GM19328 (cell line): ENCODE measurements around the gene ABI3.
"Not testable (repeated sequence)": the region's sequence is repeated elsewhere in the genome, so short reads cannot be mapped to it uniquely, and the experiment has no call there.

ENCODE experiments used
- ATAC-seq: cut with Tn5 transposase; IDR thresholded peaks from one replicate; pipeline ENCODE4 v1.9.1; 2021; ENCODE audit warnings: mild to moderate bottlenecking, moderate library complexity; ENCODE audit not compliant: unreplicated experiment

ABI3 gene

DNA sequence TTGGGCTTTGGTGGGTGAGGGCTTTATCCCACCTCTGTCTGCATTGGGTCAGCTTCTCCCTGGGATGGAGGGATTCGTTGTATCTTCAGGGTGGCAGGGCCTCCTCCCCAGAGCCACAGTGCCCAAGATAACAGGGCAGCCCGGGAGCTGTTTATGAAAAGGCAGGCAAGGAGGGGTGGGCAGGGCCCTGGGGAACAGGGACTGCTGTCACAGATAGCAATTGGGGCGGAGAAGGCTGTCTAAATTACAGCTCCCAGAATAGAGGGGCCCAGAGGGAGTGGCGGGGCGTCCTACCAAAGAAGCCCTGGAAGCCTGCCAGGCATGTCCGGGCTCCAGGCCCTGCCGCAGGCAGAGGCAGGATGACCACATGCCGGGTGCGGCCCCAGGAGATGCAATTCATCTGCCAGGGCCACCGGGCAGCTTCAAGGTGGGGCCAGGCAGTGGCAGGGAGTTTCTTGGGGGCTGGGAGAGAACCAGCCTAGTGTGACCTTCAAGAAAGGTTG is 38.8 kb downstream of the ABI3 start:
- ATAC-seq: no peak

- no peak for ATAC-seq
Measured at GRCh38 chr17:49249890-49250522, 39.5 kb downstream of the ABI3 start.

DNA sequence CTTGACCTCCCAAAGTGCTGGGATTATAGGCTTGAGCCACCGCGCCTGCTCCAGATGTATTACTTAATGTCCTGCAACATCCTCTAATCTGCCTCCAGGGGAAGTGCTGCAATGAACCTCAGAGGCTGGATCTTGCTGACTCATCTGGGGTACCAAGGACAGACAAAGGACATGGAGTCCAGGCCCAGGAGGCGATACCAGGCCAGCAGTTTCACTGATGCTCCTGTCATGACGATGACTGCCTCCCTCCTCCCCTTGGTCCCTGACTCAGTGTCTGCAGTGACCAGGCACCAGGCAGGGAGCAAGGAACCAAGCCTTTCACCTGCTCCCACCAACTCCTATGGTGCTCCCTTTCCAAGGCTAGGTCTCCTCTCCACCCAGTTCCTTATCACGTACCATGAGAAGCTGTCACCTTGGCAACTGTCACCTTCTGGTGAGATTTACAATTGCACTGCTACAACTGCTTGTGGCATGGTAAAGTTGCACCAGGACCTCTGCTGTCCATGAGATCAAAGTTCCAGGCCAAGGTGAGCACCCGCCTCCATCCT is 41.7 kb downstream of the ABI3 start:
- ATAC-seq: no peak

GRCh38 chr17:49254066-49254465 is 43.6 kb downstream of the ABI3 start:
- ATAC-seq: no peak

GRCh38 chr17:49255125-49255524 is 44.6 kb downstream of the ABI3 start:
- ATAC-seq: no peak

DNA sequence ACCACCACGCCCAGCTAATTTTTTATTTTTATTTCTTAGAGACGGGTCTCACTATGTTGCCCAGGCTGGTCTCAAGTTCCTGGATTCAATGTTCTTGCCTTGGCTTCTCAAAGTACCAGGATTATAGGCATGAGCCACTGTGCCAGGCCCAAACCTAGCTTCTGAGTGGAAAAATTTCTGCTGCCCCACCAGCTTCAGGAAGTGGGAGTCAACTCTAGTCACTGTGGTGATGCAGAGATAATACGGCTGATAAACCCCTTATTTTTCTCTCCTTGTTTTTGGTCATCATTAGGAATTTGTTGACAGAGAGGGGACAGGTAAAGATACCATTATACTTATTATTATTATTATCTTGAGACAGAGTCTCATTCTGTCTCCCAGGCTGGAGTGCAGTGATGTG is 47.9 kb downstream of the ABI3 start:
- no peak for ATAC-seq

GRCh38 chr17:49259663-49260010 is 49.1 kb downstream of the ABI3 start:
- no peak for ATAC-seq

DNA sequence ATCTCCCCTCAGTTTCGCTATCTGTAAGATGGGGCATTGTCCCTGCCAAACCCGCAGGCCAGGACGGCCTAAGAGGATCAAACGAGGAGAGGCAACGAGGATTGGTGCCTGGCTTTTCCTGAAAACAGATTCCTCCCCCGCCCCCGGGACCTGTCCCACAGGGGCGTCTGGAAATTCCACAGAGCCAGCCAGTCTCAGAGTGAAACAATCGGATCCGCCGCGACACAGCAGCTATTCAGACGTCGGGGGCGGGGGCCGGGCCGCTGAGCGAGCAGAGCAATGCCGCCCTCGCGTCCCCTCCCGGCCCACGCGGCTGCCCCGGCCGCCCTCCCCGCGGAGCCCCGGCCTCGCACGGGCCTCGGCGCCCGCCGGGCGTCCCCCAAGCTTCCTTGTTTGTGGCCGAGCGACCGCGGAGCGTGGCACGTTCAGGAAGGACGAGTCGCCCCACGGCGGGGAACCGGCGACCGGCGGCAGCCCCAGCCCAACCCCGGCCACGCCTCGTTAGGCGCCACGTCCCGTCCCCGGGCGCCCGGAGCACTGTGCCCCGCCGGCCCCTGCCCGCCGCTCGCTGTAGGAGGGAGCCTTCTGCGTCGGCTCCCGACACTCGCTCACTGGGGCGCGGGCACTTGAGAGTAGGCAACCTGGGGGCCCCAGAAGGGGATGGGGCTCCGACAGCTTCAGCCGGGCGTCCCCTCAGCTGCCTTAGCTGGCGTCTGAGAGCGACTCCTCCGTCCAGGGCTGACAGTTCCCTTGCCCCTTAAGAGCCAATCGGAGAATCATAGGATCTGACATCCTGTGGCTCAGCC is 49.7 kb downstream of the ABI3 start:
- no peak for ATAC-seq

GRCh38 chr17:49260817-49261291 is 50.3 kb downstream of the ABI3 start:
- ATAC-seq: no peak

GRCh38 chr17:49261540-49261939 is 51.0 kb downstream of the ABI3 start:
- ATAC-seq: not testable (repeated sequence)

- no peak for ATAC-seq
Measured at GRCh38 chr17:49266233-49266632, 55.7 kb downstream of the ABI3 start.

- ATAC-seq: no peak
Measured at GRCh38 chr17:49267912-49268311, 57.4 kb downstream of the ABI3 start.

DNA sequence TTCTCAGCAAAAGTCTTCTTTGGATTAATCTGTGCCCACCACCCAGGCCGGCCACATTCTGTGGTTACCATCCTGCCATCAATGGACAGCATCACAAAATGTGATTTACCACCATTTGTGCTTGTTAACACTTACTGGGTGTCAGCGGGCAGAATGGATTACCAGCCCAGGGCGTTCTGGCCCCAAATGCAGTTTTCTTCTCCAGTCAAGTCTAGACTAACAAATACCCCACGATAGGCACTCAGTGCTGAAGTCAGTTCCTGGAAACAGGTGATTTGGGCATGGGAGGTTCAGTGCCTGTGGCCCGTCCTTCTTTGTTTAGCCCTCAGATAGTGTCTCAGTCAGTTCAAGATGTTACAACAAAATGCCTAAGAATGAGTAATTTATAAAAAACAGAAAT is 58.8 kb downstream of the ABI3 start:
- ATAC-seq: no peak
